Chondrocyte (in vitro differentiated cells): ENCODE measurements around the gene GTF2H4. TPM values are rescaled to one million over a fixed set of nuclear protein-coding genes. Genes with fewer than 3 reads are reported as not detected.

Experiments
- DNase-seq: peaks from one replicate; pipeline ENCODE4 v3.0.0; 2021; ENCODE audit warnings: mixed read lengths, low spot score
- H3K27ac Mint-ChIP-seq: one replicate; pipeline ENCODE4 v1.8.0; 2021; ENCODE audit warnings: mild to moderate bottlenecking, moderate library complexity, mixed read lengths; ENCODE audit not compliant: unreplicated experiment
- H3K27me3 Mint-ChIP-seq: 2 replicates; pipeline ENCODE4 v1.8.0; 2021; ENCODE audit warnings: low read depth, mixed read lengths
- H3K36me3 Mint-ChIP-seq: 2 replicates; pipeline ENCODE4 v1.8.0; 2021; ENCODE audit warnings: low read depth, mixed read lengths
- H3K4me1 Mint-ChIP-seq: 2 replicates; pipeline ENCODE4 v1.8.0; 2021; ENCODE audit warnings: low read depth, mild to moderate bottlenecking, mixed read lengths
- H3K4me3 Mint-ChIP-seq: one replicate; pipeline ENCODE4 v1.8.0; 2021; ENCODE audit warnings: mild to moderate bottlenecking, moderate library complexity, mixed read lengths; ENCODE audit not compliant: unreplicated experiment
- H3K9me3 Mint-ChIP-seq: 2 replicates; pipeline ENCODE4 v1.8.0; 2021; ENCODE audit warnings: low read depth, mixed read lengths
- CTCF ChIP-seq: fragments of 200-600 bp; sonication (generic); IDR thresholded peaks from 2 replicates; pipeline ENCODE4 v1.5.0; 2021; ENCODE audit warnings: antibody characterized with exemption, mild to moderate bottlenecking, moderate library complexity
- total RNA-seq: library from RNA; stranded (reverse); gene quantifications from 3 replicates; pipeline ENCODE4 v1.2.1, GENCODE V29; 2021

Gene GTF2H4
- total RNA-seq, 1 donor from 2014 or later, result 39.5 TPM

GRCh38 chr6:30881392-30882203 lies 26.4 kb upstream of the GTF2H4 start:
- Mint-ChIP-seq H3K27ac (peak overlapping the region; percentile 90), H3K27me3 (no peaks in the 10 kb centered on the region), H3K36me3 (no peaks in the 10 kb centered on the region), H3K4me1 (peaks cover 70% of the 10 kb centered on the region), H3K4me3 (peak overlapping the region; percentile 33), H3K9me3 (no peaks in the 10 kb centered on the region)
- TF ChIP-seq CTCF, result no peak
- peak; percentile 77 for DNase-seq

- H3K27ac Mint-ChIP-seq, result peak overlapping the region; percentile 90
- no peaks in the 10 kb centered on the region for H3K36me3 Mint-ChIP-seq
- peak overlapping the region; percentile 33 for H3K4me3 Mint-ChIP-seq
- TF ChIP-seq CTCF, result no peak
- peaks cover 68% of the 10 kb centered on the region for H3K4me1 Mint-ChIP-seq
- no peaks in the 10 kb centered on the region for H3K27me3 Mint-ChIP-seq
- DNase-seq, result no peak
- no peaks in the 10 kb centered on the region for H3K9me3 Mint-ChIP-seq
Measured at GRCh38 chr6:30882204-30882758, 25.7 kb upstream of the GTF2H4 start.

GRCh38 chr6:30882759-30883684 lies 25.0 kb upstream of the GTF2H4 start:
- H3K27ac Mint-ChIP-seq, result peak overlapping the region; percentile 92
- no peaks in the 10 kb centered on the region for H3K36me3 Mint-ChIP-seq
- peak overlapping the region; percentile 63 for H3K4me3 Mint-ChIP-seq
- H3K4me1 Mint-ChIP-seq, result peaks cover 68% of the 10 kb centered on the region
- TF ChIP-seq CTCF, result no peak
- H3K27me3 Mint-ChIP-seq, result no peaks in the 10 kb centered on the region
- no peak for DNase-seq
- no peaks in the 10 kb centered on the region for H3K9me3 Mint-ChIP-seq

DNA sequence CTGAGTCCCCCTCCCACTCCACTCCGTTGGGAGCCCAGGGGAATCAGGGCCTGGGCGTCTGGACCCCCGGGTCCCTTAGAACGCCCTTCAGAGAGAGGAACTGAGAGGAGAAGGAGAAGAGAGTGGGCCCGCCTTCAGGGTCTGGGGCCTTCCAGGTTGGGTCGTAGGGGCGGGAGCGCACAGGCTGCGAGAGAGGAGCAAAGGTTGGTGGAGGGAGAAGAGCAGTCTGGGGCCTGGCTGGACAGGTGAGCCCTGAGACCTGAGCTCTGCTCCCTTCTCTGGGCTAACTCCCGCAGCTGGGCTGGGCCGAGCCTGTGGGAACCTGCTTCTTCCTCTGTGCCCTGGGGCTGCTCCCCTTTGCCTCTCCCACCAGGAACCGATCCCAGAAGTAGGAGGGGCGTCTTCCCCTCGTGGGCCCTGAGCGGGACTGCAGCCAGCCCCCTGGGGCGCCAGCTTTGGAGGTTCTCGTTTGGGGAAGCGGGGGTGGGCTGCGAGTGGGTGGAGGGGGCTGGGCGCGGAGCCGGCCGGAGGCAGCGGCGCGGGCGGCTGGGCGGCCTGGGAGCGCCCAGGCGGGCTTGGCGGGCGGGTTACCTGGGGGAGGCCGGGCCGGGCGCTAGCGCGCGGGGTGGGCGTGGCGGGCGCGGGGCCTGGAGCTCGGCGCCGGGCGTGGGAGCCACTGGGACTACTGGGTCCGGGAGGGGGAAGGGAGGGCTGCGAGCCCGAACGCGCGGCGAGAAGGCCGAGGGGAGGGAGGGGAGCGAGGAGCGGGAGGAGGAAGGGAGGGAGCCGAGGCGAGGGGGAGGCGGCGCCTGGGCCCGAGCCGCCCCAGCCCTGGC lies 24.1 kb upstream of the GTF2H4 start, which contains the start of gene DDR1:
Gene DDR1, plus strand, starts transcription at position 835 of the 836 bp plus-strand sequence. CDS start 4,211 bp downstream, outside the sequence.
- no peaks in the 10 kb centered on the region for H3K9me3 Mint-ChIP-seq
- no peak for DNase-seq
- peak within 1 kb of the TSS; percentile 80 for H3K4me3 Mint-ChIP-seq
- H3K4me1 Mint-ChIP-seq, result peaks cover 69% of the 10 kb centered on the region
- H3K27ac Mint-ChIP-seq, result peak within 1 kb of the TSS; percentile 92
- H3K27me3 Mint-ChIP-seq, result no peaks in the 10 kb centered on the region
- no peak for TF ChIP-seq CTCF
- H3K36me3 Mint-ChIP-seq, result peaks cover 1% of the 10 kb centered on the region
